ENCODE data around the gene ST6GALNAC4. TPM values are rescaled to one million over a fixed set of nuclear protein-coding genes. Genes with fewer than 3 reads are reported as not detected.

ST6GALNAC4 gene
- total RNA-seq, 2 donors from 2014 or later = 25.4 to 66.5 TPM

- no peak for TF ChIP-seq CTCF (IDR thresholded peaks at IDR 0.05)
- Histone ChIP-seq H3K9ac (ENCODE audit: low read depth in 2 of 2, low read length in 2 of 2) (no peak overlapping the region), H3K27ac (no peak overlapping the region), H3K4me1 (peaks cover 24% of the 10 kb centered on the region), H3K27me3 (peaks cover 18% of the 10 kb centered on the region), H3K36me3 (no peaks in the 10 kb centered on the region), H3K4me3 (no peak overlapping the region), H3K9me3 (no peaks in the 10 kb centered on the region)
- intact Hi-C loops (cut with DNase I) = no loop called here
- no peak for DNase-seq
Observed at GRCh38 chr9:127928676-127929624, 12.1 kb upstream of the ST6GALNAC4 start.

- Histone ChIP-seq H3K9me3 (no peaks in the 10 kb centered on the region), H3K9ac (ENCODE audit: low read depth in 2 of 2, low read length in 2 of 2) (no peak overlapping the region)
Observed at GRCh38 chr9:127927988-127928675, 11.3 kb upstream of the ST6GALNAC4 start.

GRCh38 chr9:127927201-127927987 is 10.6 kb upstream of the ST6GALNAC4 start:
- no peak overlapping the region for H3K27ac ChIP-seq
- H3K27me3 ChIP-seq = peaks cover 18% of the 10 kb centered on the region
- intact Hi-C loops (cut with DNase I) = no loop called here
- peak overlapping the region; percentile 33 for H3K4me3 ChIP-seq
- DNase-seq = peak; percentile 90
- H3K4me1 ChIP-seq = peaks cover 24% of the 10 kb centered on the region
- no peaks in the 10 kb centered on the region for H3K36me3 ChIP-seq
- no peak overlapping the region for H3K9ac ChIP-seq (ENCODE audit: low read depth in 2 of 2, low read length in 2 of 2)
- H3K9me3 ChIP-seq = no peaks in the 10 kb centered on the region
- TF ChIP-seq CTCF (IDR thresholded peaks at IDR 0.05) = no peak

More at GRCh38 chr9:127927988-127928675, 11.3 kb upstream of the ST6GALNAC4 start:
- H3K4me3 ChIP-seq = peak overlapping the region; percentile 33
- H3K27ac ChIP-seq = no peak overlapping the region
- TF ChIP-seq CTCF (IDR thresholded peaks at IDR 0.05) = no peak
- peaks cover 18% of the 10 kb centered on the region for H3K27me3 ChIP-seq
- DNase-seq = peak; percentile 50
- H3K4me1 ChIP-seq = peaks cover 24% of the 10 kb centered on the region
- intact Hi-C loops (cut with DNase I) = no loop called here
- no peaks in the 10 kb centered on the region for H3K36me3 ChIP-seq

- TF ChIP-seq CTCF (IDR thresholded peaks at IDR 0.05) = no peak
- Histone ChIP-seq H3K27ac (no peak overlapping the region), H3K36me3 (no peaks in the 10 kb centered on the region), H3K4me3 (peak overlapping the region; percentile 33), H3K4me1 (peaks cover 25% of the 10 kb centered on the region), H3K9me3 (no peaks in the 10 kb centered on the region), H3K9ac (ENCODE audit: low read depth in 2 of 2, low read length in 2 of 2) (peak overlapping the region in 1 of 2 donors; percentile 18), H3K27me3 (peaks cover 18% of the 10 kb centered on the region)
- no peak for DNase-seq
- intact Hi-C loops (cut with DNase I) = no loop called here
Observed at GRCh38 chr9:127926906-127927200, 10.0 kb upstream of the ST6GALNAC4 start.
